Kidney epithelial cell (primary cell): ENCODE data around the gene GRWD1. TPM values are rescaled to one million over a fixed set of nuclear protein-coding genes. Genes with fewer than 3 reads are reported as not detected.

Experiments used
- DNase-seq: peaks from one replicate; pipeline ENCODE4 v3.0.0-alpha.2; 2010; ENCODE audit warnings: low read depth
- H3K27me3 ChIP-seq: 2 replicates; pipeline ENCODE4 v1.6.0; 2011; ENCODE audit warnings: low read length; ENCODE audit not compliant: control insufficient read depth, insufficient read depth
- H3K36me3 ChIP-seq: 2 replicates; pipeline ENCODE4 v1.5.1; 2011; ENCODE audit warnings: low read length; ENCODE audit not compliant: control insufficient read depth, insufficient read depth
- H3K4me3 ChIP-seq: 2 replicates; pipeline ENCODE4 v1.5.1; 2011; ENCODE audit warnings: low read depth, mild to moderate bottlenecking, control low read depth, low read length
- total RNA-seq: library from RNA; depleted of rRNA; stranded (reverse); fragments of >200 nt; gene quantifications from 2 replicates; pipeline ENCODE4 v1.2.3, GENCODE V29; 2015
- TF ChIP-seq, protein P1 (sequence below): IDR thresholded peaks from 2 replicates; pipeline ENCODE4 v1.5.1; 2011; ENCODE audit warnings: mild to moderate bottlenecking, moderate library complexity, low read length, control low read depth, inconsistent platforms; ENCODE audit not compliant: insufficient read depth, poor library complexity, severe bottlenecking

Gene GRWD1
- total RNA-seq, 1 donor from 2014 or later = 47.1 TPM

DNA sequence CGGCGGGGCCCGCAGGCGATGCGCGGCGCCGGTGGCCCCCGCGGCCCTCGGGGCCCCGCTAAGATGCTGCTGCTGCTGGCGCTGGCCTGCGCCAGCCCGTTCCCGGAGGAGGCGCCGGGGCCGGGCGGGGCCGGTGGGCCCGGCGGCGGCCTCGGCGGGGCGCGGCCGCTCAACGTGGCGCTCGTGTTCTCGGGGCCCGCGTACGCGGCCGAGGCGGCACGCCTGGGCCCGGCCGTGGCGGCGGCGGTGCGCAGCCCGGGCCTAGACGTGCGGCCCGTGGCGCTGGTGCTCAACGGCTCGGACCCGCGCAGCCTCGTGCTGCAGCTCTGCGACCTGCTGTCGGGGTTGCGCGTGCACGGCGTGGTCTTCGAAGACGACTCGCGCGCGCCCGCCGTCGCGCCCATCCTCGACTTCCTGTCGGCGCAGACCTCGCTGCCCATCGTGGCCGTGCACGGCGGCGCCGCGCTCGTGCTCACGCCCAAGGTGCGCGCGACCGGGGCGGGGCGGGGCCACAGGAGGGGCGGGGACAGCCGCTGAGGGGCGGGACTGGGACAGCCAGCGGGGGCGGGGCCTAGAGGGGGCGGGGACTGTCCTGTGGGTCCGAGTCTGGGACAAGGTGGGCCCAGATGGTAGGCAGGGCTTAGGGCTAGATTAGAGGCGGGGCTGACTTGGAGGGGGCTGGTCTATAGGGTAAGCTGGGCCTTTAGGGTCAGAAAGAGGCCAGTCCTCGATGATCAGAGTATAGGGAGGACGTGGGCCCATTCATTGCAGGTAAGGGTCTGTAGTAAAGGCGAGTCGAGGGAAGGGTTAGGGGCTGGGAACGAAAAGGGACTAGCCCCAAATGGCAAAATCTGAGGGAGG, 47.2 kb upstream of the GRWD1 start:
- TF ChIP-seq, protein P1, sequence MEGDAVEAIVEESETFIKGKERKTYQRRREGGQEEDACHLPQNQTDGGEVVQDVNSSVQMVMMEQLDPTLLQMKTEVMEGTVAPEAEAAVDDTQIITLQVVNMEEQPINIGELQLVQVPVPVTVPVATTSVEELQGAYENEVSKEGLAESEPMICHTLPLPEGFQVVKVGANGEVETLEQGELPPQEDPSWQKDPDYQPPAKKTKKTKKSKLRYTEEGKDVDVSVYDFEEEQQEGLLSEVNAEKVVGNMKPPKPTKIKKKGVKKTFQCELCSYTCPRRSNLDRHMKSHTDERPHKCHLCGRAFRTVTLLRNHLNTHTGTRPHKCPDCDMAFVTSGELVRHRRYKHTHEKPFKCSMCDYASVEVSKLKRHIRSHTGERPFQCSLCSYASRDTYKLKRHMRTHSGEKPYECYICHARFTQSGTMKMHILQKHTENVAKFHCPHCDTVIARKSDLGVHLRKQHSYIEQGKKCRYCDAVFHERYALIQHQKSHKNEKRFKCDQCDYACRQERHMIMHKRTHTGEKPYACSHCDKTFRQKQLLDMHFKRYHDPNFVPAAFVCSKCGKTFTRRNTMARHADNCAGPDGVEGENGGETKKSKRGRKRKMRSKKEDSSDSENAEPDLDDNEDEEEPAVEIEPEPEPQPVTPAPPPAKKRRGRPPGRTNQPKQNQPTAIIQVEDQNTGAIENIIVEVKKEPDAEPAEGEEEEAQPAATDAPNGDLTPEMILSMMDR = no peak
- Histone ChIP-seq H3K36me3 (no peaks in the 10 kb centered on the region), H3K27me3 (peaks cover 40% of the 10 kb centered on the region), H3K4me3 (peak overlapping the region; percentile 29)
- DNase-seq = no peak

DNA sequence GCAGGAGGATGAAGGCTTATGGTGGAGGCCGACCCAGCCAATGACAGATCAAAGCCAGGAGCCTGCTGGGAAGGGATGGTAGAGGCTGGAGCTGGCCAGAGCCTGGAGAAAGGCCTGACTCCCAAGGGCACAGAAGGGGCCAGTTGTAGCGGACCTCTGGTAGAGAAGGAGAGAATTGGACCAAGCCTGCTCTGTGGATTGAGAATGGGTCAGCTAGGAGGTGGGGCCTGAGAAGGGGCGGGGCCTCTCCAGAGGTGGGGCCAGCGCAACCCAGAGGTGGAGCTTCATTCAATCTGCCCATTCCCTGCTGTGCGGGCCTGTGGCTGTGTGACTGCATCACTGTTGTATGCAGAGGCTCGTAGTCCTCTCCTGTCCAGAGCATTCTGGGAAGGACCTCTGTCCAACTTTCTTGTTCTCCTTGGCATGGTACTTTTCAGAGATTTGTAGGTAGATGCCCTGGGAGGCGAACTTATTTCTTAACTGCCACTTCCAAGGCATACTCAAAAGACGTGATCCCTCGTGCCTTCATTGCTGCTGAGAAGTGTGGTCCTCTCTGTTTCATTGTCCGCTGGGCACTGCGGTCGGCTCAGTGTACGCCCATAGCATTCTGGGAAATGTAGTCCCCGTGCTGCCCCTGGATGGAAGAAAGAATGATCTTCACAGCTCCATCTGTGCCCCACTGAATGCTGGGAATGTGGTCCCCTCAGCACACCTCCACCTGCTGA, 45.6 kb upstream of the GRWD1 start:
- TF ChIP-seq, protein P1 = no peak
- Histone ChIP-seq H3K36me3 (no peaks in the 10 kb centered on the region), H3K4me3 (no peak overlapping the region), H3K27me3 (peaks cover 24% of the 10 kb centered on the region)
- no peak for DNase-seq

DNA sequence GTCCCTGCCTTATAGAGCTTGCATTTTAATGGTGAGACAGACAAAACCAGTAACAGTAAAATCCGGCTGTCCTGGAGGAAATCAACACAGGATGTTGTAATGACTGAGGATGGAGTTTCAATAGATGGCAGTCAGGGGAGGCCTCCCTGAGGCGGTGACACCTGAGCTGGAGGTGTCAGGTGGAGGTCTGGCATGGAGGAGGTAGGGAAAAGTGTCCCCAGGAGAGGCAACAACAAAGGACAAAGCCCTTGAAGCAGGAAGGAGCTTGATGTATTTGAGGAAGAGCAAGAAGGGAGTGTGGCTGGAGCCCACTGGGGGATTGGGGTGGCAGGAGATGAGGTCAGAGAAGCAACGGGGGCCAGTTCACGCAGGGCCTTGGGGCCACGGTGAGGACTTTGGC, 44.5 kb upstream of the GRWD1 start:
- no peak overlapping the region for H3K4me3 ChIP-seq
- H3K36me3 ChIP-seq = no peaks in the 10 kb centered on the region
- peaks cover 13% of the 10 kb centered on the region for H3K27me3 ChIP-seq
- TF ChIP-seq, protein P1 = no peak
- DNase-seq = no peak

DNA sequence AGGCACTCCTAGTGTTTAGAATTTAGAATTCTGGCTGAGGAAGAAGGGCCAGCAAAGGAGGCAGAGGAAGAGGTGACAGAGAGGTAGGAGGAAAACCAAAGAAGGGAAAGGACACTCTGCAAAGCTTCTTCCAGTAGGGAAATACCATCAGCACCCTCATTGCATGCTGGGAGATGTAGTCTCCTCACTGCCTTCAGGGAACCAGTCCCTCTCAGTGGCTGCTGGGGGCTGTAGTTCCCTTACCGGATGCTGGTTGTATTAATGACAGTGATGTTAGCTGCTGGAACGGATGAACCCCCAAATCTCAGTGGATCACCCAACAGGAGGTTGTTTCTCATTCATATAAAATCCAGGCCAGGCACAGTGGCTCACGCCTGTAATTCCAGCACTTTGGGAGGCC, 42.2 kb upstream of the GRWD1 start:
- Histone ChIP-seq H3K4me3 (no peak overlapping the region), H3K36me3 (no peaks in the 10 kb centered on the region), H3K27me3 (no peaks in the 10 kb centered on the region)
- TF ChIP-seq, protein P1 = no peak
- DNase-seq = no peak

DNA sequence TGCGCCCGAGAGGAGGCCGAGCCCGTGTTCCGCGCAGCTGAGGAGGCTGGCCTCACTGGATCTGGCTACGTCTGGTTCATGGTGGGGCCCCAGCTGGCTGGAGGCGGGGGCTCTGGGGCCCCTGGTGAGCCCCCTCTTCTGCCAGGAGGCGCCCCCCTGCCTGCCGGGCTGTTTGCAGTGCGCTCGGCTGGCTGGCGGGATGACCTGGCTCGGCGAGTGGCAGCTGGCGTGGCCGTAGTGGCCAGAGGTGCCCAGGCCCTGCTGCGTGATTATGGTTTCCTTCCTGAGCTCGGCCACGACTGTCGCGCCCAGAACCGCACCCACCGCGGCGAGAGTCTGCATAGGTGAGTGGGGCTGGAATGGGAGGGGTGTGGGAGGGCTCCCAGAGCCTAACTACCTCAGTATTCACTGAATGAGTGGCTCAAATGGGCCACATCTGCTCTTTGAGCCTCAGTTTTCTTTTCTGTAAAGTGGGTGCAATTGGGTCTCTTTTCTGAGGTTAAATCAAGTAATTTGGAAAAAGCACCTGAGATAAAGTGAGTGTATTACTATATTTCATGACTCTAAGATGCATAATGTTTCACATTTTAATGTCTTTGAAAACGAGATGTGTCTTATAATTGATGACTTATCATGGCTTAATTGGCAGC, 40.6 kb upstream of the GRWD1 start:
- Histone ChIP-seq H3K36me3 (no peaks in the 10 kb centered on the region), H3K4me3 (no peak overlapping the region), H3K27me3 (no peaks in the 10 kb centered on the region)
- no peak for DNase-seq
- TF ChIP-seq, protein P1 = no peak
